Left renal pelvis (tissue), 4 donors: ENCODE data around the gene IFNL2. TPM values are rescaled to one million over a fixed set of nuclear protein-coding genes. Genes with fewer than 3 reads are reported as not detected.
"Not testable (repeated sequence)": the region's sequence is repeated elsewhere in the genome, so short reads cannot be mapped to it uniquely, and the experiment has no call there.

Source experiments
- DNase-seq, 4 donors: peaks; one replicate each; pipeline ENCODE4 v3.0.0-alpha.2; 2013; ENCODE audit warnings: low read depth in 4 of 4, low spot score in 3 of 4
- polyA plus RNA-seq, 4 donors: library from polyadenylated mRNA; unstranded; fragments of 120-200 nt; gene quantifications; one replicate each; pipeline ENCODE4 v1.2.1, GENCODE V29; 2013; ENCODE audit not compliant: insufficient read length in 4 of 4

The IFNL2 gene
- polyA plus RNA-seq: not detected

- not testable (repeated sequence) for DNase-seq
These were observed at the start of gene IFNL2 for GRCh38 chr19:39268085-39268484. Gene IFNL2 (plus strand): TSS chr19:39268396. CDS start chr19:39268569, 173 bp downstream.

- not testable (repeated sequence) for DNase-seq
These were observed 49.1 kb upstream of the IFNL2 start for GRCh38 chr19:39219108-39219507.

GRCh38 chr19:39223703-39224279 lies 44.4 kb upstream of the IFNL2 start:
- DNase-seq: no peak

- no peak for DNase-seq
These were observed 43.3 kb upstream of the IFNL2 start for GRCh38 chr19:39224910-39225309.

GRCh38 chr19:39230096-39230764 lies 38.0 kb upstream of the IFNL2 start:
- no peak for DNase-seq

GRCh38 chr19:39232708-39233107 lies 35.5 kb upstream of the IFNL2 start:
- DNase-seq: no peak

GRCh38 chr19:39236527-39236926 lies 31.7 kb upstream of the IFNL2 start:
- DNase-seq: no peak

- no peak for DNase-seq
These were observed 30.7 kb upstream of the IFNL2 start for GRCh38 chr19:39237200-39238184.

GRCh38 chr19:39238209-39238608 lies 30.0 kb upstream of the IFNL2 start:
- DNase-seq: no peak

GRCh38 chr19:39238944-39239343 lies 29.3 kb upstream of the IFNL2 start:
- no peak for DNase-seq

- DNase-seq: no peak
These were observed 27.8 kb upstream of the IFNL2 start for GRCh38 chr19:39240421-39240820.

- not testable (repeated sequence) for DNase-seq
These were observed 24.5 kb upstream of the IFNL2 start for GRCh38 chr19:39243741-39244140.

- not testable (repeated sequence) for DNase-seq
These were observed 23.6 kb upstream of the IFNL2 start, which contains the start of gene IFNL3 for GRCh38 chr19:39244410-39245100. Gene IFNL3 (minus strand): TSS chr19:39245006. CDS start chr19:39244967, 39 bp downstream.

GRCh38 chr19:39245166-39245565 lies 23.0 kb upstream of the IFNL2 start:
- DNase-seq: not testable (repeated sequence)

GRCh38 chr19:39246951-39247669 lies 21.1 kb upstream of the IFNL2 start:
- DNase-seq: no peak

- DNase-seq: no peak
These were observed 20.2 kb upstream of the IFNL2 start for GRCh38 chr19:39247701-39248664.

- DNase-seq: no peak
These were observed 19.4 kb upstream of the IFNL2 start, which contains the start of gene IFNL4 for GRCh38 chr19:39248806-39249205. Gene IFNL4 (minus strand): TSS chr19:39248856.

- no peak for DNase-seq
These were observed 17.1 kb upstream of the IFNL2 start for GRCh38 chr19:39251081-39251480.

- DNase-seq: no peak
These were observed 16.4 kb upstream of the IFNL2 start for GRCh38 chr19:39251846-39252245.
